DMS 273 (cell line): Measurements from ENCODE around the gene L1CAM.

Source experiments
- DNase-seq: peaks from one replicate; lab custom pipeline; 2025; ENCODE audit not compliant: unreplicated experiment; lab: John Stamatoyannopoulos, UW

Gene L1CAM

GRCh38 chrX:153924149-153924861, 38.3 kb upstream of the L1CAM start:
- DNase-seq, result peak; percentile 79

DNA sequence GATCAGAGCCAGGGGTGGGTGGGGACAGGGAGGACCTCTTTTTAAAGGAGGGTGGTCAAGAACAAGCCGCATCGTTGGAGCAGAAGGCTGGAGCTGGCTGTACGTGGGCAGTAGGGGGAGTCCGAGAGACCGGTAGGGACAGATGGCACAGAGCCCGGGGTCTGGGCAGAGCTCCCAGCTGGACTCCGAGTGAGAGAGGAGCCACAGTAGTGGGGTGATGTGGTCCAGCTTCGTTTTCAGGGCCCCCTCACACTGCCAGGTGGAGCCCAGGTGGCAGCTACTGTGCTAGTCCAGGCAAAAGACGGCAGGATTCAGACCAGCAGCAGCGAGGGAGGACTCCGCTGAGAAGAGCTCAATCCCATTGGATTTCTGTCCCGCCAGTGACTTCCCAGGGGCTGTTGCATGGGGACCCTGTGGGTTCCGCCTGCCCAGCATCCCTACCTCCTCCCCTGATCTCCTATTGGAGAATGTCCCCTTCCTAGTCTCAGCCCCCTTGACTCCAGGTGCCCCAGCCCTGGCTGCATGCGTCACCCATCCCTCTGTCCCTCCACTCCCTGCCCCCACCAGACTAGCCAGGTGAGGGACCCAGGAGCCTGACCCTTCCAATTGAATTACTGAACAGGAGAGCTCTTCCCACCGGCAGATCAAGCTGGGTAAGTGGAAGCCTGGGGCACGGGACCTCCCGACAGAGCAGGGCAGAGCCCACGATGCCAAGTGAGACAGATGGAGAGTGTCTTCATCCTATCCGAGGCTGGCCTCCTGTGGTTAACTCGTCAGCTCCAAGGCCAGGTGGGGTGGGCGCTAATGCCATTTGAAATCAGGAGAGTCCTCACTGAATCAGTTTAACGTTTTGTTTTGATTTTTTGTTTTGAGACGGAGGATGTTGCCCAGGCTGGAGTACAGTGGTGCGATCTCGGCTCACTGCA, 37.2 kb upstream of the L1CAM start:
- peak; percentile 86 for DNase-seq

GRCh38 chrX:153921511-153922446, 35.8 kb upstream of the L1CAM start:
- peak; percentile 79 for DNase-seq

DNA sequence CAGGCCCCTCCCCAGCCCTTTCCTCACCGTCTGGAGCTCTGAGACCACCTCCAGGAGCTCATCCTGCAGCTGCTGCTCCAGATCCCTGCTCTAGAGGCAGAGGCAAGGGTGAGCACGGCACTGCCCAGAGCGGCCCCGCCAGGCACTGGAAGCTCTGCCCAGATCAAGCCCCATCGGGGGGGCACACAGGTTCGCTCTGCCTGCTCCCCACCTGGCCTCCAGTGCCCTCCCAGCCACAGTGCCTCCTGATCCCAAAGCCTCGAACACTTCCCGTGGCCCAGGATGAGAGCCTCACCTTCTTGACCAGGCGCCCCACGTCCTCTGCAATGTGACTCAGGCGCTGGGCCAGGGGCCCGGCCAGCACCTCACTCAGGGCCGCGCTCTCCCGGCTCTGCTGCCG, 35.1 kb upstream of the L1CAM start:
- no peak for DNase-seq

DNA sequence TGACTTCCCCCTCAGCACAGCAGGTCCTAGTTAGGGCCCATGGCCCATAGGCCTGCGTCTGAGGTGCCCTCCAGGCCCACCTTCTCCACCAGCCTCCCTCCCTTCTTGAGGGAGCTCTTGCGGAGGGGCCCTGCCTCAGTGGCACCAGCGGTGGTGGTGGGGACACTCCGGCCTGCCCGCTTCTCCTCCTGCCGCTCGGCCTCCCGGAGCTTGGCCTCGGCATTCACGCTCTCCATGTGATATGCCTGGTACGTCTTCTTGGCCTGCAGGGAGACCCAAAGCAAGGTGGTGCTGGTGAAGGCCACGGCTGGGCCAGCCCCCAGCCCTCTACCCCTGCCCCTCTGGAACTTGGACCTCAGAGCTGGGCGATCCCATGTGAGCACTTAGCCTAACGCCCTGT, 34.6 kb upstream of the L1CAM start:
- no peak for DNase-seq

- no peak for DNase-seq
Measured at GRCh38 chrX:153919281-153919680, 33.3 kb upstream of the L1CAM start.

GRCh38 chrX:153917869-153918268, 31.9 kb upstream of the L1CAM start:
- no peak for DNase-seq

DNA sequence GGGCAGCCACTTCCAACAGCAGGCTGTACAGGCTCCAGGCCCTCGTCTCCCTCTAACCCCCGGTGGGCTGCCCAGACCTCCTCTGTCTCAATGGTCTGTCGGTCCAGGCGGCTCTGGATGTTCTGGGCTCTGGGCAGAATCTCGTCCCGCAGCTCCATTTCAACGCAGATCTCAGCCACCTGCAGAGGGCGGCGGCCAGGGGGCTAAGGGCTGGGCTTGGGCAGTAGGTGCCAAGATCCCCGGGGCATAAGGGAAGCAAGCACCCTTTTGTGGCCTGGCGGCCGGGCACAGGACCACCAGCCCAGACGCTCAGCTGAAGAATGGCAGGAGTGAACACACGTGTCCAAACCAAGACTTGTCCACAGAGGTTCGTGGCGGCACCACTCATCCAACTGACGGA, 27.7 kb upstream of the L1CAM start:
- no peak for DNase-seq

DNA sequence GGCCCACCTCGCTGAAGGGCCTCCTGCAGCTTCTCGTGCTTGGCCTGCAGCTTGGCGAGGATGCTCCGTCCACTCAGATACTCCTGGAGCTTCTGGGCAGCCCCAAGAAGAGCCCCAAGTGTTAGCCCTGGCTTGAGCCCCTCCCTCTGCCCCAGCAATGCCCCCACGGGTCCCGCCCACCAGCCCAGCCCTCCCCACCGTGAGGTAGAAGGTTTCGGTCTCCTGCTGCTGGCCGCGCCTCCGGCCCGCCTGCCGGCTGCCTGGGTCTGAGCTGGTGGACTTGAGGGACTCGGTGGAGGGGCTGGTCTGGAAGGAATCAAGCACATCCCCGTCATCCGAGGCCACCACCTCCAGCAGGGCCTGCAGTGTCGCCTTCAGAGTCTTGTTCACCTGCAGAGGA, 27.2 kb upstream of the L1CAM start:
- DNase-seq, result no peak

DNA sequence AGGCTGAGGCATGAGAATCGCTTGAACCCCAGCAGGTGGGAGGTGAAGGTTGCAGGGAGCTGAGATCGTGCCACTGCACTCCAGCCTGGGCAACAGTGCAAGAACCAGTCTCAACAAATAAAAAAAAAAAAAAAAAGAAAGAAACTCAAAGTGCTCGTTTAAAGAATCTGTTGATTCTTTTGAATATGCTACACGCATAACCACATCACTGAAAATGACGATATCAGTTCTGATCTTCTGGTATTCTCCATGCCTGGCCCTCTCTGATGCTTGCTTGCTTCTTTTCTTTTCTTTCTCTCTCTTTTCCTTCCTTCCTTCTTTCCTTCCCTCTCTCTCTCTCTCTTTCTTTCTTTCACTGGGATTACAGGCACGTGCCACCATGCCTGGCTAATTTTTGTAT, 25.8 kb upstream of the L1CAM start:
- DNase-seq, result no peak

DNA sequence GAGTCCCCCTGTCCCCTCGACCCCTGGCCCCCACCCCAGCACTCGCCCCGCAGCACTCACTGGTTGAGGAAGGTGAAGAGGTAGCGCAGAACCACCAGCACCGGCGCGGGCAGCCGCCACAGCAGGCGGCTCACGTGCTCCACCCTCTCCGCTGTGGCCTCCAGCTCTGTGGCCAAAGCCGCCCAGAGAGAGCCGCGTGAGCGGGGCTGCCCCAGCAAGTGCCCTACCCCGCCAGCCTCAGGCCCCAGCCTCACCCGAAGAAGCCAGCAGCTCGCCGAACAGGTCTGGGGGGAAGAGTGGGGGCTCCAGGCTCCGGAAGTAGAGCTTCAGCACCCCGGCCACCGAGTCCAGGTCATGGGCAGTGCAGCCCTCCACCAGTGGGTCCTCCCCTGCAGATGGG, 24.5 kb upstream of the L1CAM start:
- no peak for DNase-seq

- DNase-seq, result no peak
Measured at GRCh38 chrX:153909980-153910360, 24.0 kb upstream of the L1CAM start.

DNA sequence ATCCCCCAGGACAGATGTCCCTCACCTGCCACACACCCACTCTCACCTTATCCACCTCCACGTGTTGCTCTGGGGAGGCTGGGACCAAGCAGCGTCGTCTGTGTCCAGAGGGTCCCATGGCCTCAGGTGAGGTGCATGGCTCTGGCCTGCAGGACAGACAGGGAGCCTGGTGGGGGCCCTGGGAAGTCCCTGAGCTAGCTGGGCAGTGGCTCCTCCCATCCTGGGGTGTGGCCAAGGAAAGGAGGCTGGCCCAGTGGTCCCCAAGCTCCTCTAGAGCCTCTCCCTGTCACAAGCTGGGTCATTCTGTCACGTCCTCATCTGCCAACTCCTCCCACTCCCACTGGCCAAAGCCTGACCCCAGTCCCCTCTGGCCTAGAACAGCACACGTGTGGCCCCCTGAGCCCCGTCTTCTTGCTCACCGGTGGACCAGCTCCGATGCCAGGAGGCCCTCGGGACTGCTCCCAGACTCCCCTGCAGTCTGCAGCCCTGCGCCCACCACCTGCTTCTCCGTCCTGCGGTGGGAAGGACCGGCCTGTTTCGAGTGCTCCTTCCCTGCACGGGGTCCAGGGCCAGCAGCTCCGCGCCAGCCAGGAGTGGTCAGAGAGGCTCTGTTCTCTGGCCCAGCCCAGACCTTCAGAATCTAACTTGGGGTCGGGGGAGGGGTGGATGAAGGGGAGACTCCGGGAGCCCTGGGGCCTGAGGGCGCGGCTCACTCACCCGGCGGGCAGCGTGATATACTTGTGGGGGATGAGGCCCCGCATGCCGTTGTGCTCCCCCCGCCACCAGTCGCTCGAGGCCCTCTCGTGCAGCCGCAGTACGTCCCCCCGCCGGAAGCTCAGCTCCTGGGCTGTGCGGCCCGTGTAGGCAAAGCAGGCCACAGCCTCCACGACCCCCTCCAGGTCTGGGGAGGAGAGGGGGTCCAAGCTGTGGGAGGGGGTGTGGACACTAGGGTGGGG, 23.3 kb upstream of the L1CAM start:
- peak; percentile 76 for DNase-seq

GRCh38 chrX:153908219-153908860, 22.4 kb upstream of the L1CAM start:
- DNase-seq, result peak; percentile 86

- DNase-seq, result no peak
Measured at GRCh38 chrX:153907456-153907855, 21.5 kb upstream of the L1CAM start.

DNA sequence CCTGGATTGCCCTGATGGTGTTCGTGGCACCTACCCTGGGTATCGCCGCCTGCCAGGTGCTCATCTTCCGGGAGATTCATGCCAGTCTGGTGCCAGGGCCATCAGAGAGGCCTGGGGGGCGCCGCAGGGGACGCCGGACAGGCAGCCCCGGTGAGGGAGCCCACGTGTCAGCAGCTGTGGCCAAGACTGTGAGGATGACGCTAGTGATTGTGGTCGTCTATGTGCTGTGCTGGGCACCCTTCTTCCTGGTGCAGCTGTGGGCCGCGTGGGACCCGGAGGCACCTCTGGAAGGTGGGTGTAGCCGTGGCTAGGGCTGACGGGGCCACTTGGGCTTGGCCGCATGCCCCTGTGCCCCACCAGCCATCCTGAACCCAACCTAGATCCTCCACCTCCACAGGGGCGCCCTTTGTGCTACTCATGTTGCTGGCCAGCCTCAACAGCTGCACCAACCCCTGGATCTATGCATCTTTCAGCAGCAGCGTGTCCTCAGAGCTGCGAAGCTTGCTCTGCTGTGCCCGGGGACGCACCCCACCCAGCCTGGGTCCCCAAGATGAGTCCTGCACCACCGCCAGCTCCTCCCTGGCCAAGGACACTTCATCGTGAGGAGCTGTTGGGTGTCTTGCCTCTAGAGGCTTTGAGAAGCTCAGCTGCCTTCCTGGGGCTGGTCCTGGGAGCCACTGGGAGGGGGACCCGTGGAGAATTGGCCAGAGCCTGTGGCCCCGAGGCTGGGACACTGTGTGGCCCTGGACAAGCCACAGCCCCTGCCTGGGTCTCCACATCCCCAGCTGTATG, 20.3 kb upstream of the L1CAM start:
- DNase-seq, result no peak

- peak; percentile 92 for DNase-seq
Measured at GRCh38 chrX:153905481-153906095, 19.6 kb upstream of the L1CAM start.
